ENCODE results near the gene ZNF277. TPM values are rescaled to one million over a fixed set of nuclear protein-coding genes. Genes with fewer than 3 reads are reported as not detected.

The ZNF277 gene
- total RNA-seq, 6 donors from 2014 or later, result 20.8 to 63.1 (median 34.8) TPM

DNA sequence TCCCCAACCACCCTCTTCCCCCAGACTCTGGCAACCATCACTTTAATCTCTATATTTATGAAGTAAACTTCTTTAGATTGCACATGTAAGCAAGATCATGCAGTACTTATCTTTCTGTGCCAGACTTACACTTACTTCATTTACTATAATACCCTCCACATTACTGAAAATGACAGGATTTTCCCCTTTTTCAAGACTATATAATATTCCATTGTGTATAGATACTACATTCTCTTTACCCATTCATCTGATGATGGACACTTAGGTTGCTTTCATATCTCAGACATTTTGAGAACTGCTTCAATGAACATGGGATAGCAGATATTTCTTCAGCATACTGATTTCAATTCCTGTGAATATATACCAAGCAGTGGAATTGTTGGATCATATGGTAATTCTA is 4.7 kb upstream of the ZNF277 start:
- Histone ChIP-seq H3K9me3 (no peaks in the 10 kb centered on the region), H3K4me3 (no peak overlapping the region), H3K4me1 (peaks cover 24 to 43% (median 34%) of the 10 kb centered on the region in 4 donors), H3K36me3 (no peaks in the 10 kb centered on the region), H3K27ac (no peak overlapping the region), H3K27me3 (no peaks in the 10 kb centered on the region)
- no peak for ATAC-seq (ENCODE audit: low FRiP score in 2 of 2)
- no peak for DNase-seq
- no peak for TF ChIP-seq CTCF (IDR thresholded peaks at IDR 0.05)
- TF ChIP-seq POLR2AphosphoS5 (IDR thresholded peaks at IDR 0.05), result no peak
- no peak for TF ChIP-seq EP300 (IDR thresholded peaks at IDR 0.05)
- no peak for TF ChIP-seq POLR2A (IDR thresholded peaks at IDR 0.05)

DNA sequence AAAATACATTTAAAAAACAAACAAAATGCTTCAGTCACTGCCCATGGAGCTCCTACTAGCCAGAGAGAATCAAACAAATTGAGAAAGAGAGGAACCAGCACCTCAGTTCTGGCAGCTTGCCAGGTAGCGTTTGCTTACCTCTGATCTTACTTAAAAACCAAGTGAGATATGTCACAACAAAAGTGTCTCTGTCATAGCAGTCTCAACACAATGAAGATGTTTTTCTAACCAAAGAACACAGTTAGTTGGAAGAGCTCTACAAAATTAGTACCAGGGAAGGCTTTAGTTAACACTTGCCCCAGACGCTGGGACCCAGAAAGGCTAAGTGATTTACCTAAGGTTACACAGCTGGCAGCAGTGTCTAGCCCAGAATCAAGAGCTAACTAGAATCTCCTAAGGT is 3.7 kb upstream of the ZNF277 start:
- Histone ChIP-seq H3K36me3 (no peaks in the 10 kb centered on the region), H3K27me3 (no peaks in the 10 kb centered on the region), H3K4me1 (peaks cover 31 to 48% (median 38%) of the 10 kb centered on the region in 4 donors), H3K27ac (peak overlapping the region in 3 of 4 donors; percentile 44 to 88 (median 87)), H3K4me3 (peak overlapping the region in 2 of 4 donors; percentile 75 to 76), H3K9me3 (no peaks in the 10 kb centered on the region)
- ATAC-seq (ENCODE audit: low FRiP score in 2 of 2) (no peak), DNase-seq (peak in 1 of 2 donors; percentile 57)
- TF ChIP-seq POLR2AphosphoS5 (IDR thresholded peaks at IDR 0.05), result no peak
- no peak for TF ChIP-seq CTCF (IDR thresholded peaks at IDR 0.05)
- TF ChIP-seq POLR2A (IDR thresholded peaks at IDR 0.05), result no peak
- no peak for TF ChIP-seq EP300 (IDR thresholded peaks at IDR 0.05)
- 14 to 32% methylated on average over 2 of the region's 2 CpGs for WGBS, 2 donors

GRCh38 chr7:112203365-112203739 is 3.1 kb upstream of the ZNF277 start:
- H3K4me1 ChIP-seq, result peaks cover 32 to 50% (median 39%) of the 10 kb centered on the region in 4 donors
- H3K27me3 ChIP-seq, result no peaks in the 10 kb centered on the region
- DNase-seq (no peak), ATAC-seq (ENCODE audit: low FRiP score in 2 of 2) (no peak)
- H3K27ac ChIP-seq, result peak overlapping the region in 2 of 4 donors; percentile 87 to 88
- WGBS, 2 donors, result 55 to 56% methylated on average over 4 of the region's 4 CpGs
- H3K9me3 ChIP-seq, result no peaks in the 10 kb centered on the region
- TF ChIP-seq POLR2A (IDR thresholded peaks at IDR 0.05), result no peak
- no peak for TF ChIP-seq POLR2AphosphoS5 (IDR thresholded peaks at IDR 0.05)
- no peak for TF ChIP-seq CTCF (IDR thresholded peaks at IDR 0.05)
- TF ChIP-seq EP300 (IDR thresholded peaks at IDR 0.05), result no peak
- peak overlapping the region in 3 of 4 donors; percentile 75 to 94 (median 76) for H3K4me3 ChIP-seq
- H3K36me3 ChIP-seq, result no peaks in the 10 kb centered on the region

GRCh38 chr7:112204499-112205342 is 1.8 kb upstream of the ZNF277 start:
- no peak for DNase-seq
- no peak for TF ChIP-seq CTCF (IDR thresholded peaks at IDR 0.05)
- no peak for TF ChIP-seq POLR2A (IDR thresholded peaks at IDR 0.05)
- no peak for TF ChIP-seq POLR2AphosphoS5 (IDR thresholded peaks at IDR 0.05)
- TF ChIP-seq EP300 (IDR thresholded peaks at IDR 0.05), result no peak
- no peak for ATAC-seq (ENCODE audit: low FRiP score in 2 of 2)
- Histone ChIP-seq H3K36me3 (no peaks in the 10 kb centered on the region), H3K27ac (peak overlapping the region; percentile 87 to 90 (median 88)), H3K27me3 (no peaks in the 10 kb centered on the region), H3K9me3 (no peaks in the 10 kb centered on the region), H3K4me3 (peak overlapping the region; percentile 75 to 97 (median 85)), H3K4me1 (peaks cover 19 to 38% (median 27%) of the 10 kb centered on the region in 4 donors)
- 0 to 1% methylated on average over 14 of the region's 14 CpGs for WGBS, 2 donors
